HTR-8/SVneo (cell line): Measurements from ENCODE around the gene LZIC.
A peak's percentile ranks its signal among the peaks of the same experiment; 100 is the strongest.

Source experiments
- DNase-seq: peaks from one replicate; pipeline ENCODE4 v3.0.0; 2011; ENCODE audit warnings: low spot score, mixed read lengths; ENCODE audit not compliant: insufficient read length
- FAIRE-seq: peaks from 2 replicates; lab custom pipeline; 2011; peaks lifted over from hg19 to GRCh38; lab: Jason Lieb, UNC

Gene LZIC

GRCh38 chr1:9912264-9912936 lies 30.8 kb downstream of the LZIC start:
- FAIRE-seq (no peak), DNase-seq (no peak)

DNA sequence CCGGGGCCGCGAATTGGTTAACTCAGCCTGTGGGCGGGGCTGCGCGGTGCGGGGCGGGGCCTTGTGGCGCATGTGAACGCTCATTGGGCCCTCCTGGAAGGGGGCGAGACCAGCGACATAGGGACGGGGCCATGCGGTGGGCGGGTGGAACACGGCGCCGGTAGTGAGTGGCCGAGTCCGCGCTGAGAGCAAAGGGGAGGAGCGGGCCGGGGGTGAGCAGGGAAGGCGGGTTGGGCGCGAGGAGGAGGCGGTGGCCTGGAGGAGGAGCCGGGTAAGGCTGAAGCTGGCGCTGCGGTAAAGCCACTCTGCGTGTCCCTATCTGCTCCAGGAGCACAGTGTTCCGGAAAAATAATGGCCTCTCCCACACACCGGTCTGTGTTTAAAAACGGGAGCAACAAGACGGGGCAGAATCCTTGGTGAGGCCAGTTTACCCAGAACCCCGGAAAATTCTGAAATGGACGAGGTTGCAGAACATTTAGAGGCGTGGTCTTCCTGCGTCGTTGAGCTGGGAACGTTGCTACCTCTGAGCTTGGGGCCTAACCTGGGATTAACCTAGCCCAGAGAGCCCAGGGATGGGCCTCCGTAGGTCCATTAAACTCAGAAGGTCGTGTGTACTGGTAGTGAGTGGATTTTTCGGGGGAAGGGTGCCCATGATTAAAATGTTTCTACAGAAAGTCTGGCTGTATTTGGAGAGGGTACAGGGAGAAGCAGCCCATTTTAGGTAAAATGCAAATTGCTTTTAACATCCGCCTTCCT lies 32.6 kb downstream of the LZIC start:
- DNase-seq (peak; percentile 96), FAIRE-seq (peak; percentile 98)

- FAIRE-seq (no peak), DNase-seq (peak; percentile 74)
These were observed 33.1 kb downstream of the LZIC start, which contains the start of gene CTNNBIP1 for GRCh38 chr1:9910076-9910422. Gene CTNNBIP1 (minus strand): TSS chr1:9910269. CDS start chr1:9872064, 38,205 bp downstream.

GRCh38 chr1:9909234-9910046 lies 33.8 kb downstream of the LZIC start:
- no peak for FAIRE-seq

GRCh38 chr1:9908871-9909233 lies 34.3 kb downstream of the LZIC start:
- FAIRE-seq, result no peak
- no peak for DNase-seq

More at GRCh38 chr1:9909234-9910046, 33.8 kb downstream of the LZIC start:
- no peak for DNase-seq

DNA sequence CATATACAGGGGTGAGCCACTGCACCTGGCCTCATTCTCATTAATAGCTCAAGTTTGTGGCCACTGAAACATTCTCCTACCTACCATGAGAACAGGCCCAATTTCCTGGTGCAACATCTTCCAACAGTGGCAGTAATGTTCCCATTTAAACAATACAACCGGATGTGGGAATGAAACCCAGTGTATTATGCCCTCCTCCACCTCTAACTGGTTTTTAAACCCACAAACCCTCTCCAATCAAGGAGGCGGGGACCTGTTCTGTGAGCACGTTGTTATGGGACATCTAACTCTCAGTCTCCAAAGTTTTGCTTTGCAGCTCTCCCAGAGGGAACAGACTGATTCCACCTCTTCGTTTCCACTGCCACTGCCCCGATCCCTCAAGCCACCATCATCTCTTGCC lies 35.8 kb downstream of the LZIC start:
- FAIRE-seq (no peak), DNase-seq (no peak)

DNA sequence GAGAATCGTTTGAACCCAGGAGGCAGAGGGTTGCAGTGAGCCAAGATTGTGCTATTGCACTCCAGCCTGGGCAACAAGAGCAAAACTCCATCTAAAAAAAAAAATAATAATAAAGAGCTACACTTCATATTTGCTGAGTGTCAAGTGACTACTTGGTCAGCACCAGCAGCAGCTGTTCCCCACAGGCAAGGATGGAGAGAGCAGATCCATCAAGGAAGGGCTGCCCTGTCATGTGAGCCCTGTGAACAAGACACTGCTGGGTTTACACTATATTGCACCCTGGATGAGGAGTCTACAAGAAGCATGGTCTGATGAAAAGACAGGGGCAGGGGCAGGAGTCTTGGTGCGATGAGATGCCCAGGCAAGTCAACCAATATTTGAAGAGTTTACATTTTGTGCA lies 36.7 kb downstream of the LZIC start:
- FAIRE-seq (no peak), DNase-seq (no peak)

GRCh38 chr1:9905010-9905409 lies 38.2 kb downstream of the LZIC start:
- FAIRE-seq, result no peak
- DNase-seq, result no peak

GRCh38 chr1:9904596-9904995 lies 38.6 kb downstream of the LZIC start:
- FAIRE-seq, result no peak
- DNase-seq, result no peak

GRCh38 chr1:9903801-9904527 lies 39.2 kb downstream of the LZIC start:
- FAIRE-seq (no peak), DNase-seq (no peak)

DNA sequence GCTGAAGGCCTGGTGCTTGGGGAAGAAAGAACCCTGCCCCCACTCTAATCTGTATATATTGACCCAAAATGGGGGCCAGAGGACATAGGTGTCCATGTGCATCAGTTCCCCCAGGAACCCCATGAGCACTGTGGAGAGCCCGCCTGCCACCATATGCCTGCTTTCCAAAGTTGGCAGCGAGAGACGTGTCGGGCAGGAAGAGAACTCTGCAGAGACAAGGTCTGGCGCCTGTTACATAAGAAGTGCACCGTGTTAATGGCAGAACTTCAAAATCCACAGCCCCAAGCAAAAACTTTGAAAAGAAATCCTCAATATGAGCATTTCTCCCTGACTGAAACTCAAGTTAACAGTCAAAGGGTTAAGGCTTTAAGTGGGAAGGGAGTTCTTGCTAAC lies 41.1 kb downstream of the LZIC start:
- FAIRE-seq (no peak), DNase-seq (no peak)

GRCh38 chr1:9901148-9902059 lies 41.8 kb downstream of the LZIC start:
- no peak for DNase-seq

DNA sequence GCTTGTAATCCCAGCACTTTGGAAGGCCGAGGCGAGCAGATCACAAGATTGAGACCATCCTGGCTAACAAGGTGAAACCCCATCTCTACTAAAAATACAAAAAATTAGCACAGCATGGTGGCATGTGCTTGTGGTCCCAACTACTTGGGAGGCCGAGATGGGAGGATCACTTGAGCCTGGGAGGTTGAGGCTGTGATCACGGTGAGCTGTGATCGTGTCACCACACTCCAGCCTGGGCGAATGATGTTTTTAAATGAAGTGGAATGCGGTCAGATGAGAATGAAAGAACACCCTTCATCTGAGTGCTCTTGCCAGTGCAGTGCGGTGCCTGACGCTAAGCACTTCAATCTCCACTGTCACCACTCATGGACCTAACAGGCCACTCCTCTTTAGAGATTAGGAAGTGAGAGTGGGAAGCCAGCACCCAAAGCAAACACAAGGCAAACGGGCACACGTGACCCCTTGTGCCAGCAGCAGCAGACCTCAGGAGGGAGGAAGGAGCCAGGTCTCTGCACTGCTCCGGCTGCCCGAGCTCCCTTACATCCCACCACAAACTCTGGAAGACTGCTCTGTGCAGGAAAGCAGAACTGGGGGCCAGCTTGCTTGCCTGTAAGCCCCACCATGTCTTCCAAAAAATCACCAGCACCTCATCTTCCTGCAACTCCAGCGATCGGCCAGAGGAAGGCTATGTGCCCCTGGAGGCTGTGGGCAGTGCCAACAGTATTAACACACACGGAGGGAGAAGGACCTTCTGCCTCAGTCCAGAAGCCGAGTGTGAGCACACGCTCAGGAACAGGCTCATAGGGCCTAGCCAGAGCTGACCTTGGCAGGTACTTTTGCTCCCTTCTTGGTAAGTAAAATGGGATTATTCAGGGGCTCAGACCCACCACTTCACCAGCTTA lies 42.8 kb downstream of the LZIC start:
- FAIRE-seq (no peak), DNase-seq (no peak)

More at GRCh38 chr1:9901148-9902059, 41.8 kb downstream of the LZIC start:
- peak; percentile 23 for FAIRE-seq

DNA sequence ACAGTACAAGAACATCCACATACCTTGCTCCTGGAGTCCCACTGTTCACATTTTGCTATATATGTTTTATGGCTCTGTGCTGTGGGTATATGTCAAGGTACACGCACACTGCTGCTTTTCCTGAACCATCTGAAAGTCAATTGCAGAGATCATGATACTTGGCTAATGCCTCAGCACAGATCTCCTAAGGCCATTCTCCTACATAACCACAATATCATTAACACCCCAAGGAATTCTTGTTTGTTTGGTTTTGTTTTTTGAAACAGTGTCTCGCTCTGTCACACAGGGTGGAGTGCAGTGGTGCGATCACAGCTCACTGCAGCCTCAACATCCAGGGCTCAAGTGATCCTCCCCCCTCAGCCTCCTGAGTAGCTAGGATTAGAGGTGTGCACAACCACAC lies 49.1 kb downstream of the LZIC start:
- FAIRE-seq, result no peak
- no peak for DNase-seq

- DNase-seq (peak; percentile 23), FAIRE-seq (no peak)
These were observed 50.3 kb downstream of the LZIC start for GRCh38 chr1:9892563-9893528.

DNA sequence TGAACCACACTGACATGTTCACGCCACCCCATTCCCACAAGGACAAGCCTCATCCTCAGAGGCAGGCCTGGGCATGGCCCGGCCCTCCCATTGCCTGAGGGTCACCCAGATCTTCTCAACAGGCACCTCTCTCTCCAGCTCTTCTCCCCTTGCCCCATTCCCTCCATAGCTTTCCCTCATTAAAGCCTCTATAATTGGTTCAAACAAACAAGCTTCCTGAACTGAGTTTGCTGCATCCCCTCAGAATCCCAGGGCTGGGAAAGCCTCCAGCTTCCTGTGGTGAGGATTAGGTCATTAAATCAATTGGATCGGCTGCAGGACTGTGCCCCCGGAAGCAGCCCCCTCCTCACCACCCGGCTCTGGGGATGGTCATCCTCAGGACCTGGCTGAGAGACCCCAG lies 52.0 kb downstream of the LZIC start:
- FAIRE-seq (no peak), DNase-seq (peak; percentile 25)

- DNase-seq, result peak; percentile 76
- no peak for FAIRE-seq
These were observed 52.9 kb downstream of the LZIC start for GRCh38 chr1:9890224-9890731.
